Mucosa of descending colon (tissue), 3 donors: ENCODE results near the gene MXRA7. TPM values are rescaled to one million over a fixed set of nuclear protein-coding genes. Genes with fewer than 3 reads are reported as not detected.

Experiments
- ATAC-seq: fragments of 200-7000 bp; cut with Tn5 transposase; one replicate; pipeline ENCODE4 v1.9.1; 2020; ENCODE audit warnings: mild to moderate bottlenecking, moderate library complexity
- DNase-seq, 3 donors: peaks; one replicate each; pipeline ENCODE4 v3.0.0-alpha.2; 2020
- H3K36me3 ChIP-seq: fragments of 200-600 bp; one replicate; pipeline ENCODE4 v1.8.0; 2021; ENCODE audit warnings: low read depth, mild to moderate bottlenecking
- H3K4me1 ChIP-seq: fragments of 200-600 bp; one replicate; pipeline ENCODE4 v1.8.0; 2021; ENCODE audit warnings: low read depth, mild to moderate bottlenecking
- H3K4me3 ChIP-seq: fragments of 200-600 bp; one replicate; pipeline ENCODE4 v1.8.0; 2021; ENCODE audit warnings: mild to moderate bottlenecking
- H3K9me3 ChIP-seq: fragments of 200-600 bp; one replicate; pipeline ENCODE4 v1.8.0; 2021; ENCODE audit warnings: mild to moderate bottlenecking
- CTCF ChIP-seq: fragments of 200-600 bp; IDR thresholded peaks from one replicate; pipeline ENCODE4 v1.8.0; 2022; ENCODE audit warnings: antibody characterized with exemption, mild to moderate bottlenecking
- intact Hi-C, 2 donors: fragments of 100-400 bp; cut with DNase I in 1 of 2; cut with micrococcal nuclease in 1 of 2; formaldehyde crosslinking; loops; one replicate each; pipeline versions ENCODE4 v1.11.0 to v1.11.1; 2022; cut with DNase I, micrococcal nuclease
- total RNA-seq, 3 donors: library from RNA; stranded (reverse); fragmentation: NEBNext Ultra II Directional in 2 of 3; extraction: Animal tissue kit (Norgen Biotek cat#: 25700) in 2 of 3; gene quantifications; one replicate each; pipeline versions ENCODE4 v1.2.1 to v1.2.4, GENCODE V29; 2021 to 2023
- donor health status: DM: no; HTN: no; CAD: no; lungs with moderate emphysema.
- donor health status: DM: no; HTN: no; CAD: no.
- donor health status: DM: no; HTN: yes; CAD: no.

Gene MXRA7
- total RNA-seq, 3 donors from 2014 or later = 11.4 to 214 (median 24.5) TPM

GRCh38 chr17:76737082-76737675, 26.4 kb upstream of the MXRA7 start, which contains the start of gene SRSF2:
SRSF2 (minus strand) TSS chr17:76737331; CDS start chr17:76737160, 171 bp downstream.
- ATAC-seq (peak; percentile 88), DNase-seq (peak; percentile 98 to 99 (median 99))
- TF ChIP-seq CTCF = no peak
- H3K4me1 ChIP-seq = peaks cover 26% of the 10 kb centered on the region
- H3K36me3 ChIP-seq = no peaks in the 10 kb centered on the region
- intact Hi-C loops = no loop called here
- H3K9me3 ChIP-seq = no peaks in the 10 kb centered on the region
- peak within 1 kb of the TSS; percentile 97 for H3K4me3 ChIP-seq

- peak; percentile 35 for TF ChIP-seq CTCF
- H3K36me3 ChIP-seq = no peaks in the 10 kb centered on the region
- H3K9me3 ChIP-seq = no peaks in the 10 kb centered on the region
- DNase-seq = peak; percentile 83 to 89 (median 88)
- intact Hi-C loops = no loop called here
- peaks cover 26% of the 10 kb centered on the region for H3K4me1 ChIP-seq
- H3K4me3 ChIP-seq = peak overlapping the region; percentile 97
- ATAC-seq = peak; percentile 56
These were observed 25.8 kb upstream of the MXRA7 start for GRCh38 chr17:76736349-76737081.

- Histone ChIP-seq H3K4me3 (peak overlapping the region; percentile 97), H3K4me1 (peaks cover 26% of the 10 kb centered on the region), H3K36me3 (no peaks in the 10 kb centered on the region), H3K9me3 (no peaks in the 10 kb centered on the region)
- intact Hi-C loops = no loop called here
- no peak for DNase-seq
- no peak for TF ChIP-seq CTCF
- no peak for ATAC-seq
These were observed 25.0 kb upstream of the MXRA7 start for GRCh38 chr17:76735586-76736348.

GRCh38 chr17:76735006-76735405, 24.2 kb upstream of the MXRA7 start:
- DNase-seq = no peak
- no peak for ATAC-seq
- intact Hi-C loops = no loop called here
- Histone ChIP-seq H3K4me1 (peaks cover 26% of the 10 kb centered on the region), H3K36me3 (no peaks in the 10 kb centered on the region), H3K4me3 (no peak overlapping the region), H3K9me3 (no peaks in the 10 kb centered on the region)
- no peak for TF ChIP-seq CTCF

- H3K36me3 ChIP-seq = no peaks in the 10 kb centered on the region
- no peak overlapping the region for H3K4me3 ChIP-seq
- intact Hi-C loops = no loop called here
- ATAC-seq (no peak), DNase-seq (no peak)
- H3K9me3 ChIP-seq = no peaks in the 10 kb centered on the region
- no peak for TF ChIP-seq CTCF
- peaks cover 21% of the 10 kb centered on the region for H3K4me1 ChIP-seq
These were observed 23.5 kb upstream of the MXRA7 start for GRCh38 chr17:76734080-76734840.
